MM.1S (cell line): ENCODE measurements around the gene PI4KA.

ENCODE experiments used
- DNase-seq: peaks from one replicate; pipeline ENCODE4 v3.0.0-alpha.2; 2015
- H2AFZ ChIP-seq: fragments of 300-600 bp; sonication (generic); 2 replicates; pipeline ENCODE4 v1.6.0; 2016; ENCODE audit warnings: antibody characterized with exemption, low read length
- H3F3A ChIP-seq: fragments of 300-600 bp; sonication (generic); 2 replicates; pipeline ENCODE4 v1.6.1; 2016; ENCODE audit warnings: mild to moderate bottlenecking, antibody characterized with exemption, low read length, moderate library complexity, mixed read lengths; ENCODE audit not compliant: insufficient read depth
- H3K27ac ChIP-seq: fragments of 300-600 bp; sonication (generic); 2 replicates; pipeline ENCODE4 v1.5.1; 2016; ENCODE audit warnings: mild to moderate bottlenecking, low read length
- H3K27me3 ChIP-seq: fragments of 300-600 bp; sonication (generic); replicated peaks from 2 replicates; pipeline ENCODE4 v1.6.0; 2016; ENCODE audit warnings: low read length; ENCODE audit not compliant: insufficient read depth
- H3K36me3 ChIP-seq: fragments of 300-600 bp; sonication (generic); replicated peaks from 2 replicates; pipeline ENCODE4 v1.6.1; 2016; ENCODE audit warnings: mild to moderate bottlenecking, low read length, mixed read lengths; ENCODE audit not compliant: insufficient read depth
- H3K4me1 ChIP-seq: fragments of 300-600 bp; sonication (generic); 2 replicates; pipeline ENCODE4 v1.6.1; 2016; ENCODE audit warnings: low read length, mixed read lengths
- H3K4me2 ChIP-seq: fragments of 300-600 bp; sonication (generic); 2 replicates; pipeline ENCODE4 v1.6.0; 2016; ENCODE audit warnings: low read depth, low read length
- H3K4me3 ChIP-seq: fragments of 300-600 bp; sonication (generic); 2 replicates; pipeline ENCODE4 v1.5.1; 2016; ENCODE audit warnings: low read length, mixed read lengths
- H3K79me2 ChIP-seq: fragments of 300-600 bp; sonication (generic); 2 replicates; pipeline ENCODE4 v1.6.1; 2016; ENCODE audit warnings: mixed run types, low read length, mixed read lengths
- H3K9ac ChIP-seq: fragments of 300-600 bp; sonication (generic); 2 replicates; pipeline ENCODE4 v1.6.1; 2016; ENCODE audit warnings: low read length, mixed read lengths
- H3K9me2 ChIP-seq: fragments of 300-600 bp; sonication (generic); replicated peaks from 2 replicates; pipeline ENCODE4 v1.6.1; 2016; ENCODE audit warnings: mild to moderate bottlenecking, low read length, mixed read lengths; ENCODE audit not compliant: insufficient read depth
- H3K9me3 ChIP-seq: fragments of 300-600 bp; sonication (generic); replicated peaks from 2 replicates; pipeline ENCODE4 v1.6.1; 2016; ENCODE audit warnings: mild to moderate bottlenecking, low read length, mixed read lengths; ENCODE audit not compliant: insufficient read depth
- H4K20me1 ChIP-seq: fragments of 300-600 bp; sonication (generic); 2 replicates; pipeline ENCODE4 v1.6.1; 2016; ENCODE audit warnings: mild to moderate bottlenecking, low read length, moderate library complexity, mixed read lengths; ENCODE audit not compliant: insufficient read depth
- CTCF ChIP-seq: fragments of 300-600 bp; sonication (generic); IDR thresholded peaks from 2 replicates; pipeline ENCODE4 v1.5.1; 2016; ENCODE audit warnings: antibody characterized with exemption, low read length, mixed read lengths
- EZH2 ChIP-seq: fragments of 300-600 bp; sonication (generic); optimal IDR thresholded peaks from 2 replicates; pipeline ENCODE3; 2017; ENCODE audit warnings: low read depth, mild to moderate bottlenecking, antibody characterized with exemption, low read length, mixed read lengths
- EZH2phosphoT487 ChIP-seq: fragments of 300-600 bp; sonication (generic); IDR thresholded peaks from 2 replicates; pipeline ENCODE4 v1.6.1; 2018; ENCODE audit warnings: antibody characterized with exemption, low read length

PI4KA gene

GRCh38 chr22:20744456-20744855 is 114.2 kb downstream of the PI4KA start:
- Histone ChIP-seq H3K79me2 (no peaks in the 10 kb centered on the region), H3K9ac (no peak overlapping the region), H3K4me2 (no peak overlapping the region), H2AFZ (no peak overlapping the region), H4K20me1 (no peaks in the 10 kb centered on the region), H3K9me3 (no peaks in the 10 kb centered on the region), H3K27me3 (no peaks in the 10 kb centered on the region), H3K36me3 (no peaks in the 10 kb centered on the region; the same call in 1 of the 2 replicates), H3K4me3 (no peak overlapping the region), H3F3A (no peaks in the 10 kb centered on the region; the same call in 1 of the 2 replicates), H3K9me2 (no peaks in the 10 kb centered on the region), H3K27ac (no peak overlapping the region), H3K4me1 (no peaks in the 10 kb centered on the region)
- TF ChIP-seq EZH2phosphoT487, result no peak
- no peak for TF ChIP-seq CTCF
- no peak for DNase-seq

DNA sequence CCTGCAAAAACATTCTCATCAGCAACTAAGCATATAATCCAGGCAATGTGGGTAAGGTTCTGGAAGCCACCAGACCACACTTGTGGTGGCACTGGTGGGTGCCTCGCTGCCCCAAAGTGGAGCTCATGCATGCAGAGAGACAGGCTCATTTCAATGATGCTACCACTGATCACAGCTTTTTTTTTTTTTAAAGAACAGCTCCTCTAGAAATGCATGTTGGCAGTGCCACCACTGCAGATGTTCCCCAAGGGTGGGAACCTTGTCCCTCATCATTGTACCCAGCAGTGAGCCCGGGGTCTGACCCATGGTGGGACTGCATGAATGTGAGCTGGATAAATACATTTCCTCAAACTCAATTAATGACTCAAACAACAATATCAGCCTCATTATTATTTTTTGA is 115.8 kb downstream of the PI4KA start:
- Histone ChIP-seq H3K9me2 (no peaks in the 10 kb centered on the region), H3K4me2 (no peak overlapping the region), H2AFZ (no peak overlapping the region), H3K4me1 (no peaks in the 10 kb centered on the region), H3K4me3 (no peak overlapping the region), H3K79me2 (no peaks in the 10 kb centered on the region), H4K20me1 (no peaks in the 10 kb centered on the region), H3K27ac (no peak overlapping the region), H3K9me3 (no peaks in the 10 kb centered on the region), H3F3A (no peaks in the 10 kb centered on the region), H3K9ac (no peak overlapping the region), H3K36me3 (no peaks in the 10 kb centered on the region; the same call in 1 of the 2 replicates), H3K27me3 (no peaks in the 10 kb centered on the region)
- DNase-seq, result no peak
- TF ChIP-seq CTCF (no peak), EZH2 (no peak), EZH2phosphoT487 (no peak)

DNA sequence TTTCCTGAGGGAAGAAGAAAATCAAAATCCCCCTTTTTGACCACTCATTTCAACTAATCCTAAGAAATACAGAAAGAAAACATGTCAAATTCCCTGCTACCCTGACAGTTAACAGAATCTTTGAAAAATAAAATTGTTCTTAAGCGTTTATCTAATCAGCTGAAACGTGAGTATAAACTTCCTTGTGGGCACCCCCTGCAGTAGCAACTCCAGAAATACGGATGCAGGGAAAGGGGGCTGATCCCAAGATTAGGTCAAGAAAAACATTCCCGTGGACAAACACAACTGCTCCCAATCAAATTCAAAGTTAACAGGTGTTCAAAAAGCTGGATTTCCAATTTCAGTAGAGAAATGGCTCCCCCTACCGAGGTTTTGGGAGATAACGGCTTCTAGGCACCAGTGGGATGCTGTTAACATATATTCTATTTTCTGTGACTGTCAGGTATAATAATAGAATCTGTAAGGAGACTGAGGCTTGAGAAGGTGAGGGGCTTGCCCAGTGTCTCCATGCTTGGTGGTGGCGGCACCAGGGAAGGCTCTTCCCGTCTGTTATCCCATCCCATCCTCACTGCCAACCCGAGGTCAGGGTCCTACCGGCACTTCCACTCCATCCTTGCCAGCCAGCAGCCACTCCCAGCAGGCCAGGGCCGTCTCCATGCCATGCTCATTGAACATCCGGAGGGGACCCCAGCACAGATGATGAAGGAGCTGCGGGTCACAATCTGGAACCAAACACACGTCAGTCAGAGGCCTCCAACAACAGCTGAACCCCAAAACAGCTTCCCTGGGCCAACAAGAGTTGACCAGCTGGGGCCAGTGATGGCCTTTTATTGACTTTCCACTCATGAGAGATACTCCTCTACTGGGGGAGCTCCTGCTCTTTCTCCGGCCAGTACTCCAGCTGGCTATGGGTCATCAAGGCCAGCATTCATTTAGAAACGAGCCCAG is 116.7 kb downstream of the PI4KA start:
- H3K4me1 ChIP-seq, result no peaks in the 10 kb centered on the region
- no peaks in the 10 kb centered on the region for H3K27me3 ChIP-seq
- H3K9ac ChIP-seq, result no peak overlapping the region
- no peak overlapping the region for H3K4me3 ChIP-seq
- no peak overlapping the region for H2AFZ ChIP-seq
- H4K20me1 ChIP-seq, result no peaks in the 10 kb centered on the region
- no peaks in the 10 kb centered on the region for H3K79me2 ChIP-seq
- TF ChIP-seq EZH2phosphoT487 (no peak), CTCF (peak; percentile 75)
- no peaks in the 10 kb centered on the region for H3F3A ChIP-seq
- no peaks in the 10 kb centered on the region for H3K9me2 ChIP-seq
- H3K9me3 ChIP-seq, result no peaks in the 10 kb centered on the region
- DNase-seq, result peak; percentile 17
- H3K4me2 ChIP-seq, result no peak overlapping the region
- no peak overlapping the region for H3K27ac ChIP-seq
- H3K36me3 ChIP-seq, result no peaks in the 10 kb centered on the region; the same call in 1 of the 2 replicates
